ENCODE data around the gene ENOX1.

Gene ENOX1

GRCh38 chr13:43763143-43763759 lies 23.5 kb downstream of the ENOX1 start:
- Histone ChIP-seq H3K9me3 (ENCODE audit: control insufficient read depth, low read length) (no peaks in the 10 kb centered on the region), H3K36me3 (ENCODE audit: control insufficient read depth, insufficient read depth, low read length) (no peaks in the 10 kb centered on the region), H3K4me3 (ENCODE audit: low read length) (no peak overlapping the region), H3K9ac (ENCODE audit: low read length) (no peak overlapping the region), H3K27me3 (ENCODE audit: control insufficient read depth, insufficient read depth, low read length) (no peaks in the 10 kb centered on the region), H3K4me1 (ENCODE audit: control insufficient read depth, insufficient read depth, low read length) (no peaks in the 10 kb centered on the region)

GRCh38 chr13:43761616-43762315 lies 25.0 kb downstream of the ENOX1 start:
- H3K4me3 ChIP-seq (ENCODE audit: low read length): no peak overlapping the region
- H3K9me3 ChIP-seq (ENCODE audit: control insufficient read depth, low read length): no peaks in the 10 kb centered on the region
- H3K4me1 ChIP-seq (ENCODE audit: control insufficient read depth, insufficient read depth, low read length): no peaks in the 10 kb centered on the region
- no peak overlapping the region for H3K9ac ChIP-seq (ENCODE audit: low read length)
- no peaks in the 10 kb centered on the region for H3K36me3 ChIP-seq (ENCODE audit: control insufficient read depth, insufficient read depth, low read length)
- H3K27me3 ChIP-seq (ENCODE audit: control insufficient read depth, insufficient read depth, low read length): no peaks in the 10 kb centered on the region

GRCh38 chr13:43760257-43760656 lies 26.5 kb downstream of the ENOX1 start:
- H3K36me3 ChIP-seq (ENCODE audit: control insufficient read depth, insufficient read depth, low read length): no peaks in the 10 kb centered on the region
- no peaks in the 10 kb centered on the region for H3K4me1 ChIP-seq (ENCODE audit: control insufficient read depth, insufficient read depth, low read length)
- no peak overlapping the region for H3K4me3 ChIP-seq (ENCODE audit: low read length)
- H3K9ac ChIP-seq (ENCODE audit: low read length): no peak overlapping the region
- no peaks in the 10 kb centered on the region for H3K27me3 ChIP-seq (ENCODE audit: control insufficient read depth, insufficient read depth, low read length)
- H3K9me3 ChIP-seq (ENCODE audit: control insufficient read depth, low read length): no peaks in the 10 kb centered on the region

GRCh38 chr13:43758834-43759233 lies 27.9 kb downstream of the ENOX1 start:
- H3K36me3 ChIP-seq (ENCODE audit: control insufficient read depth, insufficient read depth, low read length): no peaks in the 10 kb centered on the region
- no peaks in the 10 kb centered on the region for H3K4me1 ChIP-seq (ENCODE audit: control insufficient read depth, insufficient read depth, low read length)
- no peaks in the 10 kb centered on the region for H3K9me3 ChIP-seq (ENCODE audit: control insufficient read depth, low read length)
- H3K9ac ChIP-seq (ENCODE audit: low read length): no peak overlapping the region
- H3K4me3 ChIP-seq (ENCODE audit: low read length): no peak overlapping the region
- H3K27me3 ChIP-seq (ENCODE audit: control insufficient read depth, insufficient read depth, low read length): no peaks in the 10 kb centered on the region

- H3K4me3 ChIP-seq (ENCODE audit: low read length): no peak overlapping the region
- H3K9me3 ChIP-seq (ENCODE audit: control insufficient read depth, low read length): no peaks in the 10 kb centered on the region
- no peaks in the 10 kb centered on the region for H3K27me3 ChIP-seq (ENCODE audit: control insufficient read depth, insufficient read depth, low read length)
- no peaks in the 10 kb centered on the region for H3K4me1 ChIP-seq (ENCODE audit: control insufficient read depth, insufficient read depth, low read length)
- H3K36me3 ChIP-seq (ENCODE audit: control insufficient read depth, insufficient read depth, low read length): no peaks in the 10 kb centered on the region
- no peak overlapping the region for H3K9ac ChIP-seq (ENCODE audit: low read length)
Measured at GRCh38 chr13:43757266-43757665, 29.5 kb downstream of the ENOX1 start.

GRCh38 chr13:43755844-43756243 lies 30.9 kb downstream of the ENOX1 start:
- no peaks in the 10 kb centered on the region for H3K36me3 ChIP-seq (ENCODE audit: control insufficient read depth, insufficient read depth, low read length)
- H3K27me3 ChIP-seq (ENCODE audit: control insufficient read depth, insufficient read depth, low read length): no peaks in the 10 kb centered on the region
- H3K4me1 ChIP-seq (ENCODE audit: control insufficient read depth, insufficient read depth, low read length): no peaks in the 10 kb centered on the region
- H3K4me3 ChIP-seq (ENCODE audit: low read length): no peak overlapping the region
- H3K9me3 ChIP-seq (ENCODE audit: control insufficient read depth, low read length): no peaks in the 10 kb centered on the region
- H3K9ac ChIP-seq (ENCODE audit: low read length): no peak overlapping the region

GRCh38 chr13:43751624-43752023 lies 35.1 kb downstream of the ENOX1 start:
- H3K36me3 ChIP-seq (ENCODE audit: control insufficient read depth, insufficient read depth, low read length): no peaks in the 10 kb centered on the region
- no peaks in the 10 kb centered on the region for H3K27me3 ChIP-seq (ENCODE audit: control insufficient read depth, insufficient read depth, low read length)
- no peak overlapping the region for H3K4me3 ChIP-seq (ENCODE audit: low read length)
- H3K4me1 ChIP-seq (ENCODE audit: control insufficient read depth, insufficient read depth, low read length): no peaks in the 10 kb centered on the region
- no peak overlapping the region for H3K9ac ChIP-seq (ENCODE audit: low read length)
- no peaks in the 10 kb centered on the region for H3K9me3 ChIP-seq (ENCODE audit: control insufficient read depth, low read length)

GRCh38 chr13:43749503-43749902 lies 37.3 kb downstream of the ENOX1 start:
- Histone ChIP-seq H3K9ac (ENCODE audit: low read length) (no peak overlapping the region), H3K36me3 (ENCODE audit: control insufficient read depth, insufficient read depth, low read length) (no peaks in the 10 kb centered on the region), H3K4me1 (ENCODE audit: control insufficient read depth, insufficient read depth, low read length) (no peaks in the 10 kb centered on the region), H3K4me3 (ENCODE audit: low read length) (no peak overlapping the region), H3K27me3 (ENCODE audit: control insufficient read depth, insufficient read depth, low read length) (no peaks in the 10 kb centered on the region), H3K9me3 (ENCODE audit: control insufficient read depth, low read length) (no peaks in the 10 kb centered on the region)

- Histone ChIP-seq H3K9ac (ENCODE audit: low read length) (no peak overlapping the region), H3K4me1 (ENCODE audit: control insufficient read depth, insufficient read depth, low read length) (no peaks in the 10 kb centered on the region), H3K36me3 (ENCODE audit: control insufficient read depth, insufficient read depth, low read length) (no peaks in the 10 kb centered on the region), H3K4me3 (ENCODE audit: low read length) (no peak overlapping the region), H3K27me3 (ENCODE audit: control insufficient read depth, insufficient read depth, low read length) (no peaks in the 10 kb centered on the region), H3K9me3 (ENCODE audit: control insufficient read depth, low read length) (no peaks in the 10 kb centered on the region)
Measured at GRCh38 chr13:43744261-43745031, 42.3 kb downstream of the ENOX1 start.

GRCh38 chr13:43742911-43743310 lies 43.9 kb downstream of the ENOX1 start:
- H3K36me3 ChIP-seq (ENCODE audit: control insufficient read depth, insufficient read depth, low read length): no peaks in the 10 kb centered on the region
- no peaks in the 10 kb centered on the region for H3K27me3 ChIP-seq (ENCODE audit: control insufficient read depth, insufficient read depth, low read length)
- no peaks in the 10 kb centered on the region for H3K4me1 ChIP-seq (ENCODE audit: control insufficient read depth, insufficient read depth, low read length)
- no peaks in the 10 kb centered on the region for H3K9me3 ChIP-seq (ENCODE audit: control insufficient read depth, low read length)
- H3K4me3 ChIP-seq (ENCODE audit: low read length): no peak overlapping the region
- no peak overlapping the region for H3K9ac ChIP-seq (ENCODE audit: low read length)

- no peak overlapping the region for H3K9ac ChIP-seq (ENCODE audit: low read length)
- H3K4me1 ChIP-seq (ENCODE audit: control insufficient read depth, insufficient read depth, low read length): no peaks in the 10 kb centered on the region
- H3K9me3 ChIP-seq (ENCODE audit: control insufficient read depth, low read length): no peaks in the 10 kb centered on the region
Measured at GRCh38 chr13:43737392-43737923, 49.3 kb downstream of the ENOX1 start.

GRCh38 chr13:43732726-43733125 lies 54.0 kb downstream of the ENOX1 start:
- Histone ChIP-seq H3K9me3 (ENCODE audit: control insufficient read depth, low read length) (no peaks in the 10 kb centered on the region), H3K27me3 (ENCODE audit: control insufficient read depth, insufficient read depth, low read length) (no peaks in the 10 kb centered on the region), H3K4me1 (ENCODE audit: control insufficient read depth, insufficient read depth, low read length) (no peaks in the 10 kb centered on the region), H3K36me3 (ENCODE audit: control insufficient read depth, insufficient read depth, low read length) (no peaks in the 10 kb centered on the region), H3K4me3 (ENCODE audit: low read length) (no peak overlapping the region), H3K9ac (ENCODE audit: low read length) (no peak overlapping the region)

More at GRCh38 chr13:43737392-43737923, 49.3 kb downstream of the ENOX1 start:
- Histone ChIP-seq H3K27me3 (ENCODE audit: control insufficient read depth, insufficient read depth, low read length) (no peaks in the 10 kb centered on the region), H3K36me3 (ENCODE audit: control insufficient read depth, insufficient read depth, low read length) (no peaks in the 10 kb centered on the region), H3K4me3 (ENCODE audit: low read length) (no peak overlapping the region)
